ENCODE measurements around the gene PFKFB3.
"Not testable (repeated sequence)": the region's sequence is repeated elsewhere in the genome, so short reads cannot be mapped to it uniquely, and the experiment has no call there.

PFKFB3 gene

DNA sequence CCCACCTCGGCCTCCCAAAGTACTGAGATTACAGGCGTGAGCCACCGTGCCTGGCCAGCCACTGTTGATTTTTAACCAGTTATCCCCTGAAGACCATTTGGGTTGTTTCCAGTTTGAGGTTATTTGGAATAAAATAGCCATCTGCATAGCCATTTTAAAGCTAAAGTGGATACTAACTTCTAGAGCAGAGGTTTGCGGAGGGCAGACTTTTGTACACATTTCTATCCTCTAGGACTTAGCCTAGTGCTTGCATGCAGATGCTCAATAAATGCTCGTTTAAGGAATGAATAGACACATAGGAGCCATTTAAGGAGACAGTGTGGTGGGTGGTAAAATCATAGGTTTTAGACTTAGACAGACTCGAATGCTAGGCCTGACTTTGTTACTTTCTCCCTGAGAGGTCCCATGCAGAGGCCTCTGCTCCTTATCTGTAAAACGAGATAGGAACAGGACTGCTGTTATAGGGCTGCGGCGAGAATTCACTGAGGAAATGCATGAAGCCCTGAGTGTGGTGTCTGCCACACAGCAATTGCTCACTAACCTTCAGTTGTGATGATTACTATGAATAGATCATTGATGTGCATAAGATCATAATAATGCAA lies 75.9 kb downstream of the PFKFB3 start:
- DNase-seq (ENCODE audit: extremely low spot score): no peak
- CTCF ChIA-PET: no interaction called here
- POLR2A ChIA-PET: no interaction called here
- TF ChIP-seq LEF1 (IDR thresholded peaks at IDR 0.05; ENCODE audit: borderline replicate concordance): no peak
- no peak for TF ChIP-seq HDGF (IDR thresholded peaks at IDR 0.05; ENCODE audit: borderline replicate concordance)
- TF ChIP-seq TARDBP (IDR thresholded peaks at IDR 0.05): no peak
- no peak for TF ChIP-seq FOXM1 (IDR thresholded peaks at IDR 0.05; ENCODE audit: borderline replicate concordance)
- TF ChIP-seq NFRKB (IDR thresholded peaks at IDR 0.05): no peak
- TF ChIP-seq BHLHE40 (IDR thresholded peaks at IDR 0.05; ENCODE audit: borderline replicate concordance): no peak
- no peak for TF ChIP-seq L3MBTL2 (conservative IDR thresholded peaks at IDR 0.05)
- no peak for TF ChIP-seq SP1 (IDR thresholded peaks at IDR 0.05)
- TF ChIP-seq ZNF384 (IDR thresholded peaks at IDR 0.05): no peak
- no peak for TF ChIP-seq SUZ12 (IDR thresholded peaks at IDR 0.05)
- TF ChIP-seq PKNOX1 (IDR thresholded peaks at IDR 0.05): no peak
- no peak for TF ChIP-seq ELF4 (IDR thresholded peaks at IDR 0.05)
- TF ChIP-seq FOXA1 (IDR thresholded peaks at IDR 0.05): no peak
- no peak for TF ChIP-seq ARNT (IDR thresholded peaks at IDR 0.05)
- TF ChIP-seq CTBP1 (IDR thresholded peaks at IDR 0.05; ENCODE audit: borderline replicate concordance): no peak
- TF ChIP-seq FOXK2 (IDR thresholded peaks at IDR 0.05): no peak

DNA sequence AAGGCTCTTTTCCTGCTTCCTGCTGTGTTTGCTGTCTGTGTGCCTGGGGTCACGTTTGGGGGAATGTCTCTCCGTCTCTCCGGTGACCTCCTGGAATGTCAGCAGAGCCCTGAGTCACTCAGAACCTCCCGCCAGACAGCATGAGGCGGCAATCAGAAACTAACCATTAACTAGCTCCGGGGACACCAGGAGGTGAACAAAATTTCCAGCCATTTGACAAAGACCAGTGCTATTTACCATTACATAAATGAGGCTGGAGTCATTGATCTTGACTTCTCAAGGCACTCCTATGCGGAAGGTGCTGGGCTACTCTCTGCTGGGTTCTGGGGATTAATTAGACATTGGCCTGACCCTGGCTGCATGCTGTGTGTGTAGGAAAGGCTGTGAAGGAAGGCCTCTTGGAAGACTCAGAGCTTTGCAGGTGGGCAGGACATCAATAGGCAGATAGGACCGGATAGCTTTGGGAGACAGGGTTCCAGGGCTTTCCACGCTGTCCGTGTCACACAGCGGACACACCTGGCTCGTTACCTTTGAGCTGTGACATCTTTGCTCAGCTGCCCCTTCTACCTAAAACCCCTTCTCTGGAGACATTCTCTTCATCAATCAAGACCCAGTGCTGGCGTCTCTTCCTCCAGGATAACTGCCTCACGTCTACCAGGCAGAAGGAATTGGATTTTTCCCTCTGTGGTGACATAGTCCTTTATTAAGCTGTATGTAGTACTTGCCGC lies 77.0 kb downstream of the PFKFB3 start:
- TF ChIP-seq FOXK2 (IDR thresholded peaks at IDR 0.05): no peak
- no peak for DNase-seq (ENCODE audit: extremely low spot score)
- ChIA-PET POLR2A (no interaction called here), CTCF (interaction anchor here (0.7 kb wide), 1 partner anchor 296 kb away, joined by 4 read pairs; no protein-coding TSS in a partner anchor)

DNA sequence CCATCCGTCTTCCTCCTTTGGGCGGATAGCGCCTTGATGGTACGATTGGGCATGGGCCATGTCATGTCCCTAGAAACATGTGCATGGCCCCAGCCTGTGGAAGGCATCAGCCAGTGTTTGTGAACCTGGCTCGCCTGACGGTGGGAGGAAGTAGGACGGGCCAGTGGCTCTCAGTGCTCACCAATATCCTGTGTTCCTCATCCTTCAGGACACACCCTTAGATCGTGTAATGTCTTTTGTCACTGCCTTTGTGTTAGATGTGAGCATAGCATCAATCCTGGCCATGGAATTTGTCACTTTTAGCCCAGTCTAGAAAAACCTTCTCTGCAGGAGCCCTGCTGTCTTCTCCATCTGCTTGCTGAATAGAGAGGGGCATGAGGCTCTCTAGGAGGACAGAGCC lies 77.6 kb downstream of the PFKFB3 start:
- ChIA-PET CTCF (interaction anchor here (0.7 kb wide), 1 partner anchor 295 kb away, joined by 4 read pairs; no protein-coding TSS in a partner anchor), POLR2A (no interaction called here)
- no peak for TF ChIP-seq FOXK2 (IDR thresholded peaks at IDR 0.05)
- no peak for TF ChIP-seq SUZ12 (IDR thresholded peaks at IDR 0.05)
- no peak for TF ChIP-seq CTBP1 (IDR thresholded peaks at IDR 0.05; ENCODE audit: borderline replicate concordance)
- no peak for TF ChIP-seq BHLHE40 (IDR thresholded peaks at IDR 0.05; ENCODE audit: borderline replicate concordance)
- TF ChIP-seq LEF1 (IDR thresholded peaks at IDR 0.05; ENCODE audit: borderline replicate concordance): no peak
- no peak for TF ChIP-seq ZNF384 (IDR thresholded peaks at IDR 0.05)
- no peak for TF ChIP-seq FOXM1 (IDR thresholded peaks at IDR 0.05; ENCODE audit: borderline replicate concordance)
- TF ChIP-seq ELF4 (IDR thresholded peaks at IDR 0.05): no peak
- TF ChIP-seq L3MBTL2 (conservative IDR thresholded peaks at IDR 0.05): no peak
- TF ChIP-seq PKNOX1 (IDR thresholded peaks at IDR 0.05): no peak
- no peak for TF ChIP-seq SP1 (IDR thresholded peaks at IDR 0.05)
- DNase-seq (ENCODE audit: extremely low spot score): no peak

DNA sequence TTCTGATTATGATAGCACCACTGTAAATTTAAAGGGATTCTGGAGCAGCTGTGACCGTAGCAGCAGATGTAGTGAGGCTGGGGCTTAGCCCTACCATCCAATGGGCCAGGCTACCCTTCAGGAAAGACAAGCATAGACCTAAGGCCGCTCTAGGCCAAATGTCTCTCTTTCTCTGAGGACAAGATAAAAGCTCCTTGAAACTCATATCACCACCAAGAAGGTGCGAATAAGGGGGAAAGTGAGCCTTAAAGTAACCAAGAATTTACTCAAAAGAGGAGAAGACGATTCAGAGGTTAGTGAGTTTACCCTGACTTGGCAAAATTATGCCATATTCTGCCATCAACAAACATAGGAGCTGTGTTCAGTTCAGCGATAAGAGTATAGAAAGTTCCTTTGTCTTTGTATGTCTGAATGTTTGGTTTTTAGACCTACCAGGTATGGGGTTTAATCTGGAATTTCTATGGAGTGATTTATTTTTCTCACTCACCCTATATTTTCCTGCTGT lies 79.8 kb downstream of the PFKFB3 start:
- POLR2A ChIA-PET: no interaction called here
- no peak for TF ChIP-seq FOXM1 (IDR thresholded peaks at IDR 0.05; ENCODE audit: borderline replicate concordance)
- TF ChIP-seq FOXK2 (IDR thresholded peaks at IDR 0.05): no peak
- TF ChIP-seq ELF4 (IDR thresholded peaks at IDR 0.05): no peak
- no peak for TF ChIP-seq NFRKB (IDR thresholded peaks at IDR 0.05)
- no peak for TF ChIP-seq SUZ12 (IDR thresholded peaks at IDR 0.05)
- TF ChIP-seq ZNF384 (IDR thresholded peaks at IDR 0.05): no peak
- no peak for TF ChIP-seq L3MBTL2 (conservative IDR thresholded peaks at IDR 0.05)
- no peak for TF ChIP-seq PKNOX1 (IDR thresholded peaks at IDR 0.05)
- no peak for TF ChIP-seq LEF1 (IDR thresholded peaks at IDR 0.05; ENCODE audit: borderline replicate concordance)
- TF ChIP-seq CTBP1 (IDR thresholded peaks at IDR 0.05; ENCODE audit: borderline replicate concordance): no peak
- no peak for TF ChIP-seq BHLHE40 (IDR thresholded peaks at IDR 0.05; ENCODE audit: borderline replicate concordance)
- TF ChIP-seq TARDBP (IDR thresholded peaks at IDR 0.05): no peak
- TF ChIP-seq ARNT (IDR thresholded peaks at IDR 0.05): no peak
- TF ChIP-seq SP1 (IDR thresholded peaks at IDR 0.05): no peak
- no peak for TF ChIP-seq HDGF (IDR thresholded peaks at IDR 0.05; ENCODE audit: borderline replicate concordance)
- no peak for TF ChIP-seq FOXA1 (IDR thresholded peaks at IDR 0.05)

DNA sequence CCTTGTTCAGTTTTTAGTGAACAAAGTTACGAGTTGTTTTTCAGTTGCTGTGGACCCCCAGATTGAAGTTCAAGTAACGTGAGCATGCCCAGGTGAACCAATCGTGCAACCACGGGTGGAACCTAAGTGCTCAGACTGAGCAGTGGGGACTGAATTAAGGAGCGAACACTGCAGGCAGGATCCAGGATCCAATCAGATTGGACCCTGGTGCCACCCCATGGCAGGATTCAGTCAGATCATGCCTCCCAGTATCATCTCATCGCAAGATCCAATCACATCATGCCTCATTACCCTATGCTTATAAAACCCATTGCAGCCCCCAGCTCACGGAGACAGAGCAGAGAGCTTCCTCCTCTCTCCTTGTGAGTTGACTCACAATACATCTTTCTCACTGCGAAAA lies 80.9 kb downstream of the PFKFB3 start:
- DNase-seq (ENCODE audit: extremely low spot score): no peak
- ChIA-PET CTCF (no interaction called here), POLR2A (no interaction called here)
- TF ChIP-seq FOXA1 (IDR thresholded peaks at IDR 0.05) (no peak), ZNF384 (IDR thresholded peaks at IDR 0.05) (no peak), TARDBP (IDR thresholded peaks at IDR 0.05) (no peak), L3MBTL2 (conservative IDR thresholded peaks at IDR 0.05) (no peak), LEF1 (IDR thresholded peaks at IDR 0.05; ENCODE audit: borderline replicate concordance) (no peak), BHLHE40 (IDR thresholded peaks at IDR 0.05; ENCODE audit: borderline replicate concordance) (no peak), ARNT (IDR thresholded peaks at IDR 0.05) (no peak), HDGF (IDR thresholded peaks at IDR 0.05; ENCODE audit: borderline replicate concordance) (no peak), SP1 (IDR thresholded peaks at IDR 0.05) (no peak), ELF4 (IDR thresholded peaks at IDR 0.05) (no peak), NFRKB (IDR thresholded peaks at IDR 0.05) (no peak), CTBP1 (IDR thresholded peaks at IDR 0.05; ENCODE audit: borderline replicate concordance) (no peak), PKNOX1 (IDR thresholded peaks at IDR 0.05) (no peak), SUZ12 (IDR thresholded peaks at IDR 0.05) (no peak), FOXM1 (IDR thresholded peaks at IDR 0.05; ENCODE audit: borderline replicate concordance) (no peak), FOXK2 (IDR thresholded peaks at IDR 0.05) (no peak)

More for the DNA sequence above, 79.8 kb downstream of the PFKFB3 start:
- no peak for DNase-seq (ENCODE audit: extremely low spot score)
- CTCF ChIA-PET: no interaction called here

DNA sequence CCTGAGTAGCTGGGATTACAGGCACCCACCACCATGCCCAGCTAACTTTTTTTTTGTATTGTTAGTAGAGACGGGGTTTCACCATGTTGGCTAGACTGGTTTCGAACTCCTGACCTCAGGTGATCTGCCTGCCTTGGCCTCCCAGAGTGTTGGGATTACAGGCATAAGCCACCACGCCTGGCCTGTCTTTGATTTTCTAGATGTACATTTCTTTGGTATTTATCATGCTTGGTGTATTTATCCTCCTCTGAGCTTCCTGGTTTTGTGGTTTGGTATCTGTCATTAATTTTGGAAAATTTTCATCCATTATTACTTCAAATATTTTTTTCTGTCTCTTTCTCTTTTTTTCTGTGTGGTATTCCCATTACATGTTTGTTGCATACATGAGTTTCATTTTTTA lies 87.9 kb downstream of the PFKFB3 start:
- CTCF ChIA-PET; POLR2A ChIA-PET; DNase-seq (ENCODE audit: extremely low spot score): not testable (repeated sequence)
